ENCODE data around the gene ILF3.

The ILF3 gene

DNA sequence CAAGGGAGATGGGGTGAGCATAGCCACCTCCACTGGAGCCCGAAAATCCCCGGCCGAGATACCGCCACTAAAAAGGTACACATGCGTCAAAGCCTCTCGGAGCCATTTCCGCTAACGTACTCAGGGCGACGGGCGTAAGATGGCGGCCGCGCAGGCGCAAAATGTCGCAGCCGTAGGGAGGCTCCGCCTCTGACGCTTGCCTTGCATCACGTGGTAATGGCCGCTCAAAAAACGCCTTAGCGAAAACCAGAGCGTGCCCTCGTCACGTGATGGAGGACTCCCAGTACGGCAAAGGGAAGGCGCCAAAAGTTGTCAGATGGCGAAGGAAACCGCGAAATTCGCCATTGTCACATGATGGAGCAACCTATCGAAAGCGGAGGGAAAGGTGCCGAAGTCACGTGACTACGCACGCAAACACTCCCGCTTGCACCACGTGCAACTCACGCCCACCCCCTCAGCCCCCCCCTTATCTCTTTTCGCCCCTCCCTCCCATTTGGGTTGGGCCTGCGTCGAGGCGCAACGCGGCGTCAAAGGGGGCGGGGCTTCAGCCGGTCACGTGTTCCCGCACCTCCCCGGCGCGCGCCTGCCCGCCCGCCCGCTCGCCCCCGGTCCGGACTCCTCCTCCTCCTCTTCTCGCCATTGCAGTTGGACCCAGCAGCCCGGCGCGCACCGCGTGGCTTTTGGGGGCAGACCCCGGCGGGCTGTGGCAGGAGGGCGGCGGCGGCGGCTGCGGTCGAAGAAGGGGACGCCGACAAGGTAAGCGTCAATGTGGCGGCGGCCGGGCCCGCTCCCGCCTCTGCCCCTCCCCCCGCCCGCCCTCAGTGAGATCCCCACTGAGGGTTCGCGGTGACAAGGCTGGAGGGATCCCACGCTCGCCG, at the start of gene ILF3:
TSS of gene ILF3 (plus strand) at position 615 of the 878 bp plus-strand sequence. CDS start 16,260 bp downstream, outside the sequence.
- Histone ChIP-seq H3K4me3 (peak within 1 kb of the TSS; percentile 97), H3K9me3 (no peaks in the 10 kb centered on the region), H3K36me3 (peaks cover 36% of the 10 kb centered on the region), H3K27ac (peak within 1 kb of the TSS; percentile 100), H3K9ac (peak within 1 kb of the TSS; percentile 100), H4K20me1 (peaks cover 44% of the 10 kb centered on the region), H3K4me2 (peak within 1 kb of the TSS; percentile 95), H3K4me1 (peaks cover 50% of the 10 kb centered on the region), H3K27me3 (no peaks in the 10 kb centered on the region)
- TF ChIP-seq Cebpa-rat (IDR thresholded peaks at IDR 0.05), result no peak

DNA sequence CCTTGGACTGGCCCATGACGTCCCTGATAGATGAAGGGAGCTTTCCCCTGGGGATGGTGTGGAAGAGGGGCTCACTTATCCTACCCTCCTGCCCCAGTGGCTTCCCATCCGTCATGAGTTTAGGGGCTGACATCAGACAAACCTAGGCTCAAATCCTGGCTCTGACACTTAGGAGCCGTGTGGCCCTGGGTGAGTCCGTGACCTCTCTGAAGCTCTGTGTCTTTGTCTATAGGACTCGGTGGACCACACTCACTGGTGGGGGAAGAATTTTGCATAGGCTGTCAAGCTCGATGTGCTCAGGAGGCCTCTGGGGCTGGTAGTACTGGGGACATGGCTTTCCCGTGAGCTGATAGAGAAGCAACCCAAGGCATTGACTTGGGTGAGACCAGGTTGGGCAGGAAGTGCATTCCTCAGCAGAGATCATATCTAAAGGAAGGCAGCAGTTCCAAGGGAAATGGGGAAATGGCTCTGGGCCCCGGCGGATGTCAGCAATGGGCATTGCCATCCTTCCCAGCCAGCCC, 49.6 kb upstream of the ILF3 start:
- TF ChIP-seq Cebpa-rat (IDR thresholded peaks at IDR 0.05), result no peak
- Histone ChIP-seq H3K4me3 (peak overlapping the region; percentile 97), H3K27me3 (no peaks in the 10 kb centered on the region), H3K36me3 (peaks cover 26% of the 10 kb centered on the region), H3K9me3 (no peaks in the 10 kb centered on the region), H3K27ac (peak overlapping the region; percentile 99), H3K4me2 (peak overlapping the region; percentile 96), H4K20me1 (peaks cover 62% of the 10 kb centered on the region), H3K4me1 (peaks cover 49% of the 10 kb centered on the region), H3K9ac (peak overlapping the region; percentile 99)

DNA sequence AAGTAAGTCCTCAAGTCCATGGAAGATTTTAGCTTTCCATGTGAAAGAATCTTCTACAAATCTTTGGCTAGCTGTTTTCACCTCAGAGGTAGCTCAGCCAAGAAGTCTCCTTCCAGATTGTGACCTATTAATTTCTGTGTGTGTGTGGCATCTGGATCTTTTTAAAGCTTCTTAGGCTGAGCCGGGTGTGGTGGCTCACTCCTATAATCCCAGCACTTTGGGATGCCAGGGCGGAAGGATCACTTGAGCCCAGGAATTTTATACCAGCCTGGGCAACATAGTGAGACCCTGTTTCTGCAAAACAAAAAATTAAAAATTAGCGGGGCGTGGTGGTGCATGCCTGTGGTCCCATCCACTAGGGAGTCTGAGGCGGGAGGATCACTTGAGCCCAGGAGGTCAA, 42.2 kb upstream of the ILF3 start:
- H3K36me3 ChIP-seq, result peaks cover 70% of the 10 kb centered on the region
- no peak overlapping the region for H3K4me2 ChIP-seq
- peaks cover 36% of the 10 kb centered on the region for H3K4me1 ChIP-seq
- H3K9ac ChIP-seq, result no peak overlapping the region
- no peak overlapping the region for H3K27ac ChIP-seq
- TF ChIP-seq Cebpa-rat (IDR thresholded peaks at IDR 0.05), result no peak
- peaks cover 99% of the 10 kb centered on the region for H4K20me1 ChIP-seq
- H3K9me3 ChIP-seq, result peaks cover 4% of the 10 kb centered on the region; the same call in 1 of the 2 replicates
- no peak overlapping the region for H3K4me3 ChIP-seq
- no peaks in the 10 kb centered on the region for H3K27me3 ChIP-seq

DNA sequence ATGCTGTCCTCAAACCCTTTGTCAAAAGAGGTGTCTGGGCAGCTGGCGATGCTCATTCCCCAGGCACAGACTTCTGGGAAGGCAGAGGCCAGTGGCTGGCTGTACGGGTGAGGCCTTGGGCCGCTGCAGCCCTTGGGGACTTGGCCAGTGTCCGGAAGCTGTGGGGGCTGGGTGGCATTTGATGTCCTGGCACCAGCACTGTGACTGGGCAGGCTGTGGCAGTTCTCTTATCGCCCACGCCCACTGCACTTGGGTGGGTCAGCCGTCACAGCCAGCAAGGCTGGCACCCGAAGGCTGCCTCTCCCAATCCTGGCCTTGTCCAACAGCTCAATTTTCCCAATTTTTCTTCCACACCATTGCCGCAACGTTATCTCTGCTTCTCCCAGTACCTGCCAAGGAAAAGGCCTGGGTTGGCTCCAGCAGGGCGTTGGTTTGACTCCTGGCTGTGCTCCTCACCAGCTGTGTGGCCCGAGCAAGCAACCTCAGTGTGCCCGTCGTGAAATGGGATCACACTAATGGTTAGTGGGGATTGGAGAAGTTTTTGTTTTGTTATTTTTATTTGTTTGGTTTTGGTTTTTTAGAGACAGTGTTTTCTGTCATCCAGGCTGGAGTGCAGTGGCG, 41.5 kb upstream of the ILF3 start:
- Histone ChIP-seq H3K9ac (no peak overlapping the region), H3K4me3 (no peak overlapping the region), H3K9me3 (peaks cover 4% of the 10 kb centered on the region; the same call in 1 of the 2 replicates), H4K20me1 (peaks cover 99% of the 10 kb centered on the region), H3K4me2 (no peak overlapping the region), H3K4me1 (peaks cover 40% of the 10 kb centered on the region), H3K27ac (no peak overlapping the region), H3K27me3 (no peaks in the 10 kb centered on the region), H3K36me3 (peaks cover 72% of the 10 kb centered on the region)
- TF ChIP-seq Cebpa-rat (IDR thresholded peaks at IDR 0.05), result no peak

DNA sequence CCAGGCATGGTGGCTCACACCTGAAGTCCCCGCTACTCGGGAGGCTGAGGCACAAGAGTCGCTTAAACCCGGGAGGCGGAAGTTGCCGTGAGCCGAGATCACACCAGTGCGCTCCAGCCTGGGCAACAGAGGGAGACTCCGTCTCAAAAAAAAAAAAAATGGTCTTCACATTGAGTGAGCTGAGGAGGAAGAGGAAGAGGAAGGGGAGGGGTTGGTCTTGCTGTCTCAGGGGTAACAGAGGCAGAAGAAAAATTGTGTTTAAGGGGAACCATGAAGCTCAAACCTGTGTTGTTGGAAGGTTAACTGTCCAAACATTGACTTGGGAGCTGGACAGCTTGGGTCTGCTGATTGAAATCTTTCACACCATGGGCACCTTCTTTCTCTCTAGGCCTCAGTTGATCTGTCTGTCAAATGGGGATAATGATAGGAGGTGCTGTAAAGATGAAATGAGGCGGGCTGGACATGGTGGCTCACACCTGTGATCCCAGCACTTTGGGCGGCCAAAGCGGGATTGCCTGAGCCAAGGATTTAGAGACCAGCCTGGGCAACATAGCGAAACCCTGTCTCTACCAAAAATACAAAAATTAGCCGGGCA, 38.6 kb upstream of the ILF3 start:
- Histone ChIP-seq H3K4me3 (no peak overlapping the region), H3K4me2 (peak overlapping the region; percentile 55), H3K4me1 (peaks cover 48% of the 10 kb centered on the region), H4K20me1 (peaks cover 100% of the 10 kb centered on the region), H3K9ac (no peak overlapping the region; the same call in 1 of the 2 replicates), H3K36me3 (peaks cover 89% of the 10 kb centered on the region), H3K27me3 (no peaks in the 10 kb centered on the region), H3K27ac (no peak overlapping the region), H3K9me3 (peaks cover 4% of the 10 kb centered on the region; the same call in 1 of the 2 replicates)
- no peak for TF ChIP-seq Cebpa-rat (IDR thresholded peaks at IDR 0.05)

DNA sequence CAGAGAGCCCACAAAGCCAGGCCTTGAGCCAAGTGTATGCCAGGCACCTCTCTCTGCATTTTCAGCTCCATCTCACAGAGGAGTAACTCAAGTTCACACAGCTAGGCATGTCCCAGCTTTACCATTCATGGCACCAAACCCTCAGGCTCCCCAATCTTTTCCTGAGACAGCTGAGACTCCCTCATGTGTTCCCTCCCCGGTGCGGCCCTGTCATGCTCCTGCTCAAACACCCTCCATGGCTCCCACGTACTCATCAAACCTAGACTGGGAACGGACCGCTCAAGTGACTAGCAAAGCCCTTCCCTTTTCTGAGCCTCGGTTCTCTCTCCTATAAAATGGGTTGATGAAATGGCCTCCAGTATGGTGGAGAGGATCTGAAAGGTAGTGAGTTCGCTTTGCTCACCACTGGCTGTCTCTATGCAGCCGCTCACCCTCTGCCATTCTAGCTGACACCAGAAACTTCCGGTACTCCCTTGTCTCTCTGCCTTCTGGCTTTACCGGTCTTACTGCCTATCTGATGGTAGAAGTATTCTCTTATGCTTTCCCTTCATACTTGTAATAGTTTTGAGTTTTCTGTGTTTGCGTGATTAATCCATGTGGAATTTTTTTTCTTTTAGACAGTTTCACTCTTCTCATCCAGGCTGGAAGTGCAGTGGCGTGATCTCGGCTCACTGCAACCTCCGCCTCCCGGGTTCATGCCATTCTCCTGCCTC, 36.6 kb upstream of the ILF3 start:
- peaks cover 65% of the 10 kb centered on the region for H3K4me1 ChIP-seq
- H3K4me2 ChIP-seq, result no peak overlapping the region

DNA sequence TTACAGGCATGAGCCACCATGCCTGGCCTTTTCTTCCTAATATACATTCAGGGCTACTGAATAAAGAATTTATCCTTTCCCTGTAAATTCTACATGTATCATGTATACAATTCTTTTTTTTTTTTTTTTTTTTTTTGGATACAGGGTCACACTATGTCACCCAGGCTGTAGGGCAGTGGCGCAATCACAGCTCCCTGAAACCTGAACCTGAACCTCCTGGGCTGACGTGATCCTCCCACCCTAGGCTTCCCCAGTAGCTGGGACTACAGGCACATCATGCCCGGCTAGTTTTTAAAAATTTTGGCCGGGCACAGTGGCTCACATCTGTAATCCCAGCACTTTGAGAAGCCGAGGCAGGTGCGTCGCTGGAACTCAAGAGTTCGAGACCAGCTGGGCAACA, 35.3 kb upstream of the ILF3 start:
- Histone ChIP-seq H3K4me3 (no peak overlapping the region), H3K27ac (no peak overlapping the region), H3K36me3 (peaks cover 93% of the 10 kb centered on the region), H3K9ac (no peak overlapping the region), H3K4me1 (peaks cover 72% of the 10 kb centered on the region), H4K20me1 (peaks cover 100% of the 10 kb centered on the region), H3K9me3 (no peaks in the 10 kb centered on the region), H3K27me3 (no peaks in the 10 kb centered on the region), H3K4me2 (no peak overlapping the region)
- TF ChIP-seq Cebpa-rat (IDR thresholded peaks at IDR 0.05), result no peak

More for the DNA sequence above, 36.6 kb upstream of the ILF3 start:
- peaks cover 100% of the 10 kb centered on the region for H4K20me1 ChIP-seq
- peaks cover 93% of the 10 kb centered on the region for H3K36me3 ChIP-seq
- no peak overlapping the region for H3K27ac ChIP-seq
- H3K27me3 ChIP-seq, result no peaks in the 10 kb centered on the region
- H3K9ac ChIP-seq, result no peak overlapping the region
- TF ChIP-seq Cebpa-rat (IDR thresholded peaks at IDR 0.05), result no peak
- H3K4me3 ChIP-seq, result no peak overlapping the region
- H3K9me3 ChIP-seq, result peaks cover 4% of the 10 kb centered on the region; the same call in 1 of the 2 replicates

DNA sequence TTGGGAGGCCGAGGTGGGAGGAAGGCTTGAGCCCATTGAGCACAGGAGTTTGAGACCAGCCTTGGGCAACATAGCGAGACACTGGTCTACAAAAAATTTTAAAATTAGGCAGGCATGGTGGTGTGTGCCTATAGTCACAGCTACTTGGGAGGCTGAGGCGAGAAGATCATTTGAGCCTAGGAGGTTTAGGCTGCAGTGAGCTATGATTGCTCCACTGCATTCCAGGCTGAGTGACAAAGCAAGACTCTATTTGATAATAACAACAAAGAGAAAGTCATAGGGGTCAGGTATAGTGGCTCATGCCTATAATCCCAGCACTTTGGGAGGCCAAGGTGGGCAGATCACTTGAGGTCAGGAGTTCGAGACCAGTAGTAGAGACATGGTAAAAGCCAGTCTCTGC, 33.4 kb upstream of the ILF3 start:
- peaks cover 100% of the 10 kb centered on the region for H4K20me1 ChIP-seq
- H3K4me2 ChIP-seq, result peak overlapping the region; percentile 27; the same call in 1 of the 2 replicates
- no peaks in the 10 kb centered on the region for H3K9me3 ChIP-seq
- no peaks in the 10 kb centered on the region for H3K27me3 ChIP-seq
- H3K4me3 ChIP-seq, result no peak overlapping the region
- H3K36me3 ChIP-seq, result peaks cover 98% of the 10 kb centered on the region
- no peak for TF ChIP-seq Cebpa-rat (IDR thresholded peaks at IDR 0.05)
- no peak overlapping the region for H3K9ac ChIP-seq
- peaks cover 55% of the 10 kb centered on the region for H3K4me1 ChIP-seq
- no peak overlapping the region for H3K27ac ChIP-seq

DNA sequence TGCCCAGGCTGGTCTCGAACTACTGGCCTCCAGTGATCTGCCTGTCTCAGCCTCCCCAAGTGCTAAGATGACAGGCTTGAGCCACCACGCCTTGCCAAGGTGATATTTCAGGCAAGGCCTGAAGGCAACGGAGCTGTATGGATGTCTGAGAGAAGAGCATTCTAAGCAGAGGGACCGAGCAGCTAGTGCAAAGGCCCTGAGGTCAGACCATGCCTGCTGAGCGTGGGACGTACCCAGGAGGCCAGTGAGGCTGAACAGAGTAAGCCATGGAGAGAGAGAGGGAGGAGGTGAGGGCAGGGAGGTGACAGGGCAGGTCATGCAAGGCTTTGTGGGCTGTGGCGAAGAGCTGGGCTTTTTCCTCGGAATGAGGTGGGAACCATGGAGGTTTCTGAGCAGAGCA, 32.2 kb upstream of the ILF3 start:
- Histone ChIP-seq H3K4me1 (peaks cover 45% of the 10 kb centered on the region), H3K9me3 (no peaks in the 10 kb centered on the region), H3K27me3 (no peaks in the 10 kb centered on the region), H3K4me2 (no peak overlapping the region), H4K20me1 (peaks cover 100% of the 10 kb centered on the region), H3K9ac (no peak overlapping the region), H3K4me3 (no peak overlapping the region), H3K27ac (no peak overlapping the region), H3K36me3 (peaks cover 99% of the 10 kb centered on the region)
- TF ChIP-seq Cebpa-rat (IDR thresholded peaks at IDR 0.05), result no peak
